K562 (cell line): Measurements from ENCODE around the gene SLC7A5. TPM values are rescaled to one million over a fixed set of nuclear protein-coding genes. Genes with fewer than 3 reads are reported as not detected.

Source experiments
- ATAC-seq: fragments of 200-7000 bp; cut with Tn5 transposase; 3 replicates; pipeline ENCODE4 v1.9.1; 2020; ENCODE audit warnings: moderate library complexity
- BruUV-seq: library from RNA; stranded (reverse); fragments of 400-500 nt; replicated peaks from 2 replicates; lab custom pipeline; 2021; lab: Mats Ljungman, UMichigan
- CTCF ChIA-PET: fragments of 300-600 bp; formaldehyde crosslinking; extraction: SDS; loops from one replicate; lab custom pipeline; 2021; ENCODE audit warnings: low intra/inter-chr PET ratio; lab: Yijun Ruan, JAX
- POLR2A ChIA-PET: fragments of 300-600, 350-650 bp; sonication (Branson Sonifier 250); formaldehyde crosslinking; extraction: SDS; loops from one replicate; lab custom pipeline; 2021; ENCODE audit warnings: antibody characterized with exemption, inconsistent platforms; lab: Yijun Ruan, JAX
- DNase-seq, 4 experiments: peaks; one replicate each; pipeline versions ENCODE4 v3.0.0 to v3.0.0-alpha.2; 2011 to 2018; ENCODE audit warnings: low spot score in 3 of 4, mixed read lengths in 3 of 4; ENCODE audit errors: extremely low read depth in 1 of 4
- FAIRE-seq: peaks from 2 replicates; lab custom pipeline; 2011; peaks lifted over from hg19 to GRCh38; lab: Jason Lieb, UNC
- H2AFZ ChIP-seq: 2 replicates; pipeline ENCODE4 v1.6.0; 2011; ENCODE audit warnings: low read depth, low read length, control low read depth, inconsistent platforms
- H3K27ac ChIP-seq: fragments of 200-600 bp; 3 replicates; pipeline ENCODE4 v1.8.0; 2011; ENCODE audit warnings: low read depth, mild to moderate bottlenecking, control low read depth, inconsistent platforms, low read length, moderate library complexity, mixed read lengths; ENCODE audit errors: extremely low read depth
- H3K27me3 ChIP-seq, 2 experiments: fragments of 300-600 bp in 1 of 2; 2 replicates in 1 of 2; 3 replicates in 1 of 2; pipeline versions ENCODE4 v1.6.0 to v1.8.0; 2011; ENCODE audit warnings: inconsistent platforms in 2 of 2, low read length in 2 of 2, mild to moderate bottlenecking in 1 of 2, mixed read lengths in 1 of 2, moderate library complexity in 1 of 2; ENCODE audit not compliant: control insufficient read depth in 2 of 2, insufficient read depth in 2 of 2
- H3K36me3 ChIP-seq: fragments of 300-600 bp; 3 replicates; pipeline ENCODE4 v1.8.0; 2011; ENCODE audit warnings: mild to moderate bottlenecking, low read length, inconsistent platforms; ENCODE audit not compliant: control insufficient read depth, insufficient read depth
- H3K4me1 ChIP-seq, 2 experiments: fragments of 200-600 bp in 1 of 2; replicated peaks in 1 of 2; 2 replicates in 1 of 2; 3 replicates in 1 of 2; pipeline versions ENCODE4 v1.5.1 to v1.8.0; 2011; ENCODE audit warnings: inconsistent platforms in 2 of 2, low read length in 2 of 2, mild to moderate bottlenecking in 1 of 2, mixed read lengths in 1 of 2, moderate library complexity in 1 of 2; ENCODE audit not compliant: control insufficient read depth in 2 of 2, insufficient read depth in 2 of 2
- H3K4me2 ChIP-seq: 2 replicates; pipeline ENCODE4 v1.6.1; 2011; ENCODE audit warnings: low read length, control low read depth, inconsistent platforms, mixed read lengths; ENCODE audit not compliant: insufficient read depth
- H3K4me3 ChIP-seq: fragments of 200-600 bp; sonication (generic), shearing (Covaris generic); 2 replicates; pipeline ENCODE4 v1.5.1; 2016; ENCODE audit warnings: control low read depth, inconsistent platforms
- H3K79me2 ChIP-seq: fragments of 200-600 bp; 3 replicates; pipeline ENCODE4 v1.8.0; 2011; ENCODE audit warnings: low read length, inconsistent platforms; ENCODE audit not compliant: control insufficient read depth, insufficient read depth
- H3K9ac ChIP-seq, 2 experiments: 2 replicates each; pipeline versions ENCODE4 v1.6.0 to v1.6.1; 2011; ENCODE audit warnings: low read depth in 2 of 2, low read length in 2 of 2, control low read depth in 1 of 2, inconsistent platforms in 1 of 2, mild to moderate bottlenecking in 1 of 2, mixed read lengths in 1 of 2; ENCODE audit not compliant: insufficient read depth in 1 of 2
- H3K9me1 ChIP-seq: one replicate; pipeline ENCODE4 v1.6.0; 2011; ENCODE audit warnings: inconsistent platforms, mild to moderate bottlenecking, low read length, moderate library complexity; ENCODE audit not compliant: control insufficient read depth, insufficient read depth
- H3K9me3 ChIP-seq: replicated peaks from 2 replicates; pipeline ENCODE4 v1.5.1; 2011; ENCODE audit warnings: low read depth, low read length, inconsistent platforms; ENCODE audit not compliant: control insufficient read depth, insufficient read depth
- H4K20me1 ChIP-seq: replicated peaks from 2 replicates; pipeline ENCODE4 v1.6.1; 2011; ENCODE audit warnings: low read length, inconsistent platforms, mixed read lengths; ENCODE audit not compliant: control insufficient read depth, insufficient read depth
- JUNB ChIP-seq: fragments of 450-650 bp; formaldehyde crosslinking; conservative IDR thresholded peaks from 2 replicates; pipeline ENCODE4 v1.4.0; 2020; ENCODE audit warnings: mild to moderate bottlenecking
- MAX ChIP-seq: sonication (generic); formaldehyde crosslinking; IDR thresholded peaks from 2 replicates; pipeline ENCODE4 v1.9.0; 2022; ENCODE audit warnings: mild to moderate bottlenecking, missing genetic modification reagents
- RBFOX2 ChIP-seq: fragments of 200-400 bp; formaldehyde crosslinking; IDR thresholded peaks from 2 replicates; pipeline ENCODE4 v1.6.1; 2017; ENCODE audit warnings: low read depth, mild to moderate bottlenecking, low read length, moderate library complexity
- RBM15 ChIP-seq: fragments of 200-400 bp; formaldehyde crosslinking; IDR thresholded peaks from 2 replicates; pipeline ENCODE4 v1.6.1; 2018; ENCODE audit warnings: mild to moderate bottlenecking, low read length, moderate library complexity; ENCODE audit not compliant: insufficient read depth
- RBM22 ChIP-seq: fragments of 200-400 bp; formaldehyde crosslinking; IDR thresholded peaks from 2 replicates; pipeline ENCODE4 v1.6.1; 2018; ENCODE audit warnings: low read length, low read depth; ENCODE audit not compliant: poor library complexity, severe bottlenecking
- SMAD4 ChIP-seq: fragments of 250-450 bp; sonication (Bioruptor Pico); conservative IDR thresholded peaks from 2 replicates; pipeline ENCODE4 v1.8.0; 2021; ENCODE audit warnings: inconsistent platforms, mild to moderate bottlenecking, moderate library complexity
- TFAP4 ChIP-seq: sonication (generic); formaldehyde crosslinking; IDR thresholded peaks from 2 replicates; pipeline ENCODE4 v1.8.0; 2022; ENCODE audit warnings: missing genetic modification reagents, mild to moderate bottlenecking, moderate library complexity, borderline replicate concordance
- ZNF134 ChIP-seq: fragments of 250-450 bp; sonication (Bioruptor Pico); conservative IDR thresholded peaks from 2 replicates; pipeline ENCODE4 v1.4.0; 2020
- ZNF583 ChIP-seq: fragments of 250-450 bp; sonication (Bioruptor Pico); IDR thresholded peaks from 2 replicates; pipeline ENCODE4 v1.4.0; 2020
- ZNF589 ChIP-seq: fragments of 200-800 bp; sonication (Bioruptor generic); IDR thresholded peaks from 2 replicates; pipeline ENCODE4 v1.6.1; 2016; ENCODE audit warnings: low read depth, missing genetic modification characterization, missing compliant biosample characterization
- ZNF766 ChIP-seq: fragments of 200-800 bp; sonication (Bioruptor generic); conservative IDR thresholded peaks from 2 replicates; pipeline ENCODE4 v1.6.1; 2016; ENCODE audit warnings: missing genetic modification characterization, missing compliant biosample characterization
- WGBS: fragments of 100-300 bp; shearing (Covaris generic); methylation state at CpG from one replicate; pipeline ENCODE4 v1.1.6; 2016; ENCODE audit warnings: low coverage, mixed read lengths; ENCODE audit not compliant: insufficient coverage; ENCODE audit errors: missing lambda C conversion rate; 5-methylcytosine and 5-hydroxymethylcytosine counted together
- in situ Hi-C: fragments of 300-500 bp; cut with MboI; formaldehyde crosslinking; loops from 4 replicates; pipeline ENCODE4 v1.15.0; 2018; ENCODE audit warnings: inconsistent platforms, mixed read lengths
- intact Hi-C: fragments of 100-400 bp; cut with micrococcal nuclease; formaldehyde crosslinking; loops from 2 replicates; pipeline ENCODE4 v1.14.2; 2022
- polyA plus RNA-seq, 8 experiments: library from polyadenylated mRNA; depleted of rRNA in 4 of 8; stranded (reverse) in 5 of 8; unstranded in 3 of 8; fragments of >200 nt; fragmentation: Nextera tagmentation in 2 of 8; fragmentation: Illumina TruSeq in 1 of 8; extraction: Ambion mirVana in 2 of 8; extraction: Trizol in 1 of 8; gene quantifications; 2 replicates each; pipeline versions ENCODE4 v1.2.1 to v1.2.3, GENCODE V29; 2011 to 2014; ENCODE audit warnings: inconsistent platforms in 1 of 8, missing spikeins in 1 of 8
- total RNA-seq, 7 experiments: library from RNA; depleted of rRNA in 6 of 7; stranded (reverse); fragments of >200 nt in 6 of 7; fragmentation: Illumina TruSeq in 2 of 7; extraction: Trizol in 2 of 7; gene quantifications; 2 replicates each; pipeline versions ENCODE4 v1.2.1 to v1.2.3, GENCODE V29; 2011 to 2021; ENCODE audit warnings: low replicate concordance in 1 of 7

SLC7A5 gene
- total and polyA plus RNA-seq, 9 of the 15 experiments (the other 6 are each of a cell fraction or from before 2014, with no cell fraction given): 1.9 to 220 (median 18.6) TPM

GRCh38 chr16:87851601-87852000, 17.7 kb downstream of the SLC7A5 start (continued):
- TF ChIP-seq JUNB (CRISPR knock-in tag): no peak
- TF ChIP-seq RBM22: peak; percentile 39
- no peak for TF ChIP-seq ZNF766 (CRISPR knock-in tag)
- TF ChIP-seq RBFOX2: peak; percentile 57
- no peak for TF ChIP-seq ZNF589 (CRISPR knock-in tag)

- Histone ChIP-seq H3K79me2 (peaks cover 98% of the 10 kb centered on the region), H2AFZ (no peak overlapping the region), H3K36me3 (peaks cover 88% of the 10 kb centered on the region), H4K20me1 (peaks cover 37% of the 10 kb centered on the region), H3K4me2 (no peak overlapping the region), H3K9me1 (no peaks in the 10 kb centered on the region), H3K27me3 (no peaks in the 10 kb centered on the region), H3K9ac (no peak overlapping the region), H3K4me3 (no peak overlapping the region), H3K27ac (no peak overlapping the region), H3K4me1 (peaks cover 36 to 86% of the 10 kb centered on the region in 2 experiments), H3K9me3 (no peaks in the 10 kb centered on the region)
- FAIRE-seq (no peak), ATAC-seq (no peak), DNase-seq (no peak)
- no peak for TF ChIP-seq SMAD4
- 0 out of 2 replicates have a peak, but pooled peaks have one; percentile 13 for TF ChIP-seq TFAP4 (CRISPR knock-in tag)
- no peak for TF ChIP-seq ZNF583
- TF ChIP-seq MAX (CRISPR knock-in tag): no peak
- no peak for TF ChIP-seq RBM15
- TF ChIP-seq ZNF134: no peak
- ChIA-PET CTCF (interaction anchor here (2.1 to 3.4 kb wide), 2 partner anchors 20 to 58 kb away, joined by 18 to 31 read pairs; no protein-coding TSS in a partner anchor), POLR2A (interaction anchor here (0.5 to 1.8 kb wide), 2 partner anchors 8 kb away, joined by 3 to 5 read pairs; no protein-coding TSS in a partner anchor)
- BruUV-seq: no TSS peak
- in situ Hi-C loops (no loop called here), intact Hi-C loops (loop anchor here (2.0 kb wide), 1 partner anchor 20 kb away; no protein-coding TSS in a partner anchor)
- WGBS: 89% methylated on average over 14 of the region's 14 CpGs
These were observed 18.1 kb downstream of the SLC7A5 start for GRCh38 chr16:87851141-87851587.
